Subcutaneous adipose tissue (tissue), 4 donors: ENCODE measurements around the gene ZNF664. TPM values are rescaled to one million over a fixed set of nuclear protein-coding genes. Genes with fewer than 3 reads are reported as not detected.

ENCODE experiments used
- total RNA-seq, 4 donors: library from RNA; depleted of rRNA; stranded (reverse); fragments of >200 nt; gene quantifications; one replicate each; pipeline ENCODE4 v1.1.0, GENCODE V29; 2016
- TF ChIP-seq, protein P1 (sequence below): fragments of 450-650 bp; IDR thresholded peaks from one replicate; pipeline ENCODE4 v1.5.1; 2016; ENCODE audit warnings: low read depth, mild to moderate bottlenecking, control low read depth, antibody characterized with exemption, moderate library complexity

Gene ZNF664
- total RNA-seq, 4 donors from 2014 or later: 80.2 to 115 (median 92.6) TPM

DNA sequence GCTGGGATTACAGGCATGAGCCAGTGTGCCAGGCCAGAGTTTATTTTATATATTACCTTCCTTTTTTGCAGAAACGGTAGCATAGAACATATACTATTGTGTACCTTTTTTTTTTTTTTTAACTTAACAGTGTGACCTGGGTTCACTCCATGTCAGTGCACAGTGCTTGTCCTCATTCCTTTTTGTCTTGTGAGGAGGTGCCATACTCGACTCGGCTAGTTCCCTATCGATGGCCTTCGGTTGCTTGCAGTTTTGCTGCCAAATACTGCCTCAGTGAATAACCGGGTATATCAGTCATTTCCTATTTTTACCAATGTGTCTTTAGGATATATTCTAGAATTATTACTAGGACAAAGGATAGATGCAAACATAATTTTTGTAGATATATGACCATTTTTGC lies 36.8 kb downstream of the ZNF664 start:
- TF ChIP-seq, protein P1, sequence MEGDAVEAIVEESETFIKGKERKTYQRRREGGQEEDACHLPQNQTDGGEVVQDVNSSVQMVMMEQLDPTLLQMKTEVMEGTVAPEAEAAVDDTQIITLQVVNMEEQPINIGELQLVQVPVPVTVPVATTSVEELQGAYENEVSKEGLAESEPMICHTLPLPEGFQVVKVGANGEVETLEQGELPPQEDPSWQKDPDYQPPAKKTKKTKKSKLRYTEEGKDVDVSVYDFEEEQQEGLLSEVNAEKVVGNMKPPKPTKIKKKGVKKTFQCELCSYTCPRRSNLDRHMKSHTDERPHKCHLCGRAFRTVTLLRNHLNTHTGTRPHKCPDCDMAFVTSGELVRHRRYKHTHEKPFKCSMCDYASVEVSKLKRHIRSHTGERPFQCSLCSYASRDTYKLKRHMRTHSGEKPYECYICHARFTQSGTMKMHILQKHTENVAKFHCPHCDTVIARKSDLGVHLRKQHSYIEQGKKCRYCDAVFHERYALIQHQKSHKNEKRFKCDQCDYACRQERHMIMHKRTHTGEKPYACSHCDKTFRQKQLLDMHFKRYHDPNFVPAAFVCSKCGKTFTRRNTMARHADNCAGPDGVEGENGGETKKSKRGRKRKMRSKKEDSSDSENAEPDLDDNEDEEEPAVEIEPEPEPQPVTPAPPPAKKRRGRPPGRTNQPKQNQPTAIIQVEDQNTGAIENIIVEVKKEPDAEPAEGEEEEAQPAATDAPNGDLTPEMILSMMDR: no peak

DNA sequence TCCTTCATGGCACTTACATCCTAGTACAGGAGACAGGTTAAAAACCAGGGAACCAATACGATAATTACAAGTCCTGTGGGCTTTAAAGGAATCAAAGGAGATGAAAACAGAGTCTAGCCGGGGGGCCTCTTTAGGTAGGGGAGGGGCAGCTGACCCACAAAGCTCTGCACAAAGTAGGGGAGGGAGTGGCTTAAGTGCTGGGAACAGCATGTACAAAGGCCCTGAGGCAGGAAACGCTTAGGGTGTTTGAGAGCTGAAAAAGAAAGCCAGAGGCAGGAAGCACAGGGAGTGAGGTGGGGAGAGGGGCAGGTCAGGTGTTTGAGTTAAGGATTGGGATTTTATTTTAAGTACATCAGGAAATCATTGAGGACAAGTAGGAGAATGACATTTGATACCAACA lies 37.7 kb downstream of the ZNF664 start:
- TF ChIP-seq, protein P1: no peak

DNA sequence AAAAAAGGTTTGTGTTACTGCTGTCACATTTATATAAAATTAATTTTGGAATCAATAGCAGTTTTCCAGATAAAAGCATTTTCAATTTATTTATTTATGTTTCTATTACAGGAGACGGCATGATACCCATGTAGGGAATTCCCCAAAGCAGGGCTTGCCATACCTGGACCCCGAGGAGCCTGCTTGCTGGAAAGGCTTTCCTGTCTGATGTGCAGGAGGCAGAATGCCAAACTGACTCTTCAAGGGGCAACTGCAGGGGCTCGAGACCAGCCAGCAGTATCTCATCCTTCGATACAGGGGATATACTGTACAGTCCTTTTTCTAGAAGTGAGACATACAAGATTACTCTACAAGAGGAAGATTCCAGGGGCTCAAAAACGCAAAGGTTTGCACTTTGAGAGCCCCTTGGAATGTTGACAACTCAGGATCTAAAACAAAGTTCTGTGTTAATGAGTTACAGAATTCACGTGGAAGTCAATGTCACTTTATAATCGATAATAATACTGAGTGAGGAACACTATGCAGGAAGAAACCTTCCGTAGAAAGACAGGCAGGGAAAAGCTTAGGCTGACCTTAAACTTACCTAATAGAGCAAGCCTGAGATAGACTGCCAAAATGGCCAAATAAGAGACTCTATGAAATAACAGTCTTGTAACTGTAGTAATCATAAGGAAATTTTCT lies 38.6 kb downstream of the ZNF664 start:
- TF ChIP-seq, protein P1: no peak

DNA sequence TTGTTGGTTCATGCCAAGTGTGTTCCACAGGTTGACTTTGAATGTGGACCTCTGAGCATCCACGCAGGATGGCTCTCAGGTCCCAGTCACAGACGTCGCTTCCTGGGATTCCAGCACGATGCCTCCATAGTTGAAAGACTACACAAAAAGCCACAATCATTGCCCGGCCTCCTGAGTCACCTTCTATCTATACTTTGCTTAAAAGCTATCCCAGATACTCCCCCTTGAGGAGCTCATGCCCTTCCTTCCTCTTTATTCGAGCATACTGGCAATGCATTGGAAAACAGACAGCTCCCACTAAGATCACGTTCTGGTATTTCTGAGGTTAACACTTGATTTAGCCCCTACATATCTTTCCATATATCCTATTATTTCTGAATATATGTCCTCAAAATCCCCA lies 40.1 kb downstream of the ZNF664 start:
- TF ChIP-seq, protein P1: no peak

DNA sequence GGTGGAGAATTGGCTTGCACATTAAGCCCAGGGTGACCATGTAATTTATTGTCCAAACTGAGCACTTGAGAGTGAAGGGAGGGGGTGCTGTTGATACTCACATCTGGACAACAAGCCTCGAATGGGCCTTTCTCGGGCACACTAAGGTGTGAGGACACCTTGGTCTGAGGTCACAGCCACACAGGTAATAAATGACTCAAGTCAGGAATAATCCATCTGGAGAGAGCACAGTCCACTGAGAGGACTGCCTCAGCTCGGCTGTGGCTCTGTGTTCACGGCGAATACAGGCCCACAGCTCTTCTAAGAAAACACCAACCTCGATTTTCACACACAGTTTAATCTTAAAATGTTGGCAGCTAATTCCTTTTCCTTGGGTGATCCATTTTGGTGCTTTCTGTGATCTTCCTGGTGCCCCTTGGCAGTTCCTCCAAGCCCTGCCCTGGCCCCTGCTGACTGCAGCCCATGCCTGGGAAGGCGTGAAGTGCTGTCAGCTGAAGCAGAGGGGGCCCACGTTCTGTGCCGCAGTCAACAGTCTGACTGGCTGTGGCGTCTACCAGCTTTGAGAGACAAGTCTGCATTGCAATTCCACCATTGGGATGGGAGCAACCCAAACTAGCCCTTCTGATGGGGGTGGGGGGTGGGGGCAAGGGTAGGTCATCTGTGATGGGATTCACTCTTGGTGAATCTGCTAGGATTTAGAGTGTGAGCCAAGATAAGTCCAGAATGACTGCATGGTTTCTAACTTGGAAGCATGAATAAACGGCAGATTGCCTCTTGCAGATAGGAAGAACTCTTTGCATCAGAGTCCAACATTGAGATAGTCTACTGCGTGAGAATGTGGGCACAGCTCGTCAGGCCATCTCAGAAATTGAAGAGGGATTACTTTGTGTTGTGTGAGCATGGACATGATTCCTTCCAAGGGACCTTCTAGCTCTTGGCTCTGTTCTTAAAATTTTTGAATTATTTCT lies 42.8 kb downstream of the ZNF664 start:
- TF ChIP-seq, protein P1: no peak

DNA sequence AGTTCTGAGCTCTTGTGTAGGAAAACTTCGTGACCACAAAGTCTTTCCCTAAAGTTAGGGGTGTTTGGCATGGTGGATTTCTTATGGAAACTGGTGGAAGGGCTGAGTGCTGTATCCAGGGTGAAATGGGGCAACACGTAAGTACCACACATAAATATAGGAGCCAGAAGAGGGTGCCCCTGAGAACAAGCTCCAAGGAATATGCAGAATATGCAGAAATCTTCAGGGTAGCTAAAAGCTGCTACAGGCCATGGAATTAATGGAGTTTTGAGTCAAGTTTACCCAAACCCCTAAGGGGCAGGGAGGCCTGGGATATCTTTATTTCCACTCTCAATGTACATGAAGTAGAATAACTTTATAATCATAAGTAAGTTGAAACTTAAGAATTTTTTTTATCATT lies 44.0 kb downstream of the ZNF664 start:
- TF ChIP-seq, protein P1: no peak

DNA sequence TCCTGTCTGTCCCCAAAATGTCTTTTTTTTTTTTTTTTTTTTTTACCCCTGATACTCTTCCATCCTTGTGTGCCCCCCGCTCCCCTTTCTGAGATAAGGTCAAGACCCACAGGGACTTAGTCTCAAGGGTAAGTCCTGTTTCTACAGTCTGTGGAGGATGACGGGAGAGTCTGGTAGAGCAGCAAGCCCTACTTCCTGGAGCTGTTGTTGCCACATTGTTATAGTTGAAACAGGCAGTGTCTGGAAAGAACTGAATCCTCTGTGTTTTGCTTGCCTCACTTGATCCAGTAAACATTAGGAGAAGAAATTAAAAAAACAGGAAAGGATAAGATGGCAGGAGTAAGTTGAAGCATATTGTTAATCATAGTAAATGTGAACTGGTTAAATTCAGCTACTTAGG lies 45.5 kb downstream of the ZNF664 start:
- TF ChIP-seq, protein P1: no peak
